ENCODE data around the gene WWOX. TPM values are rescaled to one million over a fixed set of nuclear protein-coding genes. Genes with fewer than 3 reads are reported as not detected.

WWOX gene
- total RNA-seq, 1 donor from 2014 or later: 18.6 TPM

DNA sequence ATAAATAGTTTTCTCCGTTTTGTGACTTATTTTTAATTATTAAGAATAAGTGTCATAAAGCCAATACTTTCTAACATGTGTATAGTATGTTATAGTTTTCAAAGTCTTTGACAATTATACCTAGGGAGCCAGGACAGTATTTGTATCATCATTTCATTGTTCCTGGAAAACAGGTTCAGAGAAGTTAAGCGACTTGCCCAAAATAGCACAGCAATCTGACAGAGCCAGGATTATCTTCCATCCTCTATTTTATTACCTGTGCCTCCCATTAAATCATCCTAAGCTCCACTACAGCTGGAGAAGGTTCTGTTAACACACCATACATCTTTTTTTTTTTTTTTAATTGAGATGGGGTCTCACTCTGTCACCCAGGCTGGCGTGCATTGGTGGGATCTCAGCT lies 782.7 kb downstream of the WWOX start:
- DNase-seq (ENCODE audit: low spot score): no peak
- Mint-ChIP-seq H3K27me3 (ENCODE audit: unreplicated experiment) (peaks cover 1% of the 10 kb centered on the region), H3K36me3 (ENCODE audit: low read depth, unreplicated experiment) (no peaks in the 10 kb centered on the region), H3K27ac (ENCODE audit: unreplicated experiment) (no peak overlapping the region), H3K4me1 (ENCODE audit: unreplicated experiment) (peaks cover 4% of the 10 kb centered on the region), H3K4me3 (ENCODE audit: unreplicated experiment) (no peak overlapping the region), H3K9me3 (ENCODE audit: unreplicated experiment) (no peaks in the 10 kb centered on the region)
- TF ChIP-seq, protein P1, sequence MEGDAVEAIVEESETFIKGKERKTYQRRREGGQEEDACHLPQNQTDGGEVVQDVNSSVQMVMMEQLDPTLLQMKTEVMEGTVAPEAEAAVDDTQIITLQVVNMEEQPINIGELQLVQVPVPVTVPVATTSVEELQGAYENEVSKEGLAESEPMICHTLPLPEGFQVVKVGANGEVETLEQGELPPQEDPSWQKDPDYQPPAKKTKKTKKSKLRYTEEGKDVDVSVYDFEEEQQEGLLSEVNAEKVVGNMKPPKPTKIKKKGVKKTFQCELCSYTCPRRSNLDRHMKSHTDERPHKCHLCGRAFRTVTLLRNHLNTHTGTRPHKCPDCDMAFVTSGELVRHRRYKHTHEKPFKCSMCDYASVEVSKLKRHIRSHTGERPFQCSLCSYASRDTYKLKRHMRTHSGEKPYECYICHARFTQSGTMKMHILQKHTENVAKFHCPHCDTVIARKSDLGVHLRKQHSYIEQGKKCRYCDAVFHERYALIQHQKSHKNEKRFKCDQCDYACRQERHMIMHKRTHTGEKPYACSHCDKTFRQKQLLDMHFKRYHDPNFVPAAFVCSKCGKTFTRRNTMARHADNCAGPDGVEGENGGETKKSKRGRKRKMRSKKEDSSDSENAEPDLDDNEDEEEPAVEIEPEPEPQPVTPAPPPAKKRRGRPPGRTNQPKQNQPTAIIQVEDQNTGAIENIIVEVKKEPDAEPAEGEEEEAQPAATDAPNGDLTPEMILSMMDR (IDR thresholded peaks at IDR 0.05; ENCODE audit: unreplicated experiment): no peak

DNA sequence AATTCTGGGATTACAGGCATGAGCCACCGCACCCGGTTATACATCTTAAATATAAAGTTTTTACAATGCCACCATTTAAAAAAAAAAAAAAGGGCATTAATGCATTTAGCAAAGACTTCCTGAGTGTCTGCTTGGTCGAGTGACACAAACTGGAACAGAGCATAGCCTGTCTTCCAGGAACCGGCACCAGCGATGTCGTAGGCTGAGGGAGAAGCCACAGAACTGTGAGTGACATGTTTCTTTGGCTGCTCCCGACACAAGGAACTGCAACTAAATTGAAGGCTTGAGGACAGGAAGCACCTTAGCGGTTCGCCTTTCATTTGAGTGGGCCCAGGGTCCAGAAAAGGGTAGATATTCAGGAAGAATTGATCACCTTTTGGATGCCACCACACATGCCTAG lies 783.3 kb downstream of the WWOX start:
- peaks cover 1% of the 10 kb centered on the region for H3K27me3 Mint-ChIP-seq (ENCODE audit: unreplicated experiment)
- TF ChIP-seq, protein P1 (IDR thresholded peaks at IDR 0.05; ENCODE audit: unreplicated experiment): no peak
- no peaks in the 10 kb centered on the region for H3K9me3 Mint-ChIP-seq (ENCODE audit: unreplicated experiment)
- DNase-seq (ENCODE audit: low spot score): no peak
- no peak overlapping the region for H3K27ac Mint-ChIP-seq (ENCODE audit: unreplicated experiment)
- no peaks in the 10 kb centered on the region for H3K36me3 Mint-ChIP-seq (ENCODE audit: low read depth, unreplicated experiment)
- no peaks in the 10 kb centered on the region for H3K4me1 Mint-ChIP-seq (ENCODE audit: unreplicated experiment)
- H3K4me3 Mint-ChIP-seq (ENCODE audit: unreplicated experiment): no peak overlapping the region

DNA sequence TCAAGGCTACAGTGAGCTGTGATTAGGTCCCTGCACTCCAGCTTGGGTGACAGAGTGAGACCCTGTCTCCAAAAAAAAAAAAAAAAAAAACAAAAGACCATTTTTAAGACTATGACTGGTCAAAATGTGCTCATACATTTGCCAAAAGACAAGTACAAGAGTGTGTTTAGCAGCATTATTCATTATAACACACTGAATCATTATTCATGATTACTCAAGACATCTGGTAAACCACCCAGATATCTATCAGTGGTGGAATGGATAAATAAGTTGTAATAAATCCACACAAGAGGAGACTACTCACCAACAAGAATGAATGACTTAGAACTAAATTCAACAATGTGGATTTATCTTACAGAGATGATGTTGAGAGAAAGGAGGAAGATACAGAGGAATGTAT lies 784.8 kb downstream of the WWOX start:
- Mint-ChIP-seq H3K4me1 (ENCODE audit: unreplicated experiment) (no peaks in the 10 kb centered on the region), H3K27ac (ENCODE audit: unreplicated experiment) (no peak overlapping the region), H3K4me3 (ENCODE audit: unreplicated experiment) (no peak overlapping the region), H3K9me3 (ENCODE audit: unreplicated experiment) (no peaks in the 10 kb centered on the region), H3K27me3 (ENCODE audit: unreplicated experiment) (no peaks in the 10 kb centered on the region), H3K36me3 (ENCODE audit: low read depth, unreplicated experiment) (no peaks in the 10 kb centered on the region)
- TF ChIP-seq, protein P1 (IDR thresholded peaks at IDR 0.05; ENCODE audit: unreplicated experiment): no peak
- no peak for DNase-seq (ENCODE audit: low spot score)

DNA sequence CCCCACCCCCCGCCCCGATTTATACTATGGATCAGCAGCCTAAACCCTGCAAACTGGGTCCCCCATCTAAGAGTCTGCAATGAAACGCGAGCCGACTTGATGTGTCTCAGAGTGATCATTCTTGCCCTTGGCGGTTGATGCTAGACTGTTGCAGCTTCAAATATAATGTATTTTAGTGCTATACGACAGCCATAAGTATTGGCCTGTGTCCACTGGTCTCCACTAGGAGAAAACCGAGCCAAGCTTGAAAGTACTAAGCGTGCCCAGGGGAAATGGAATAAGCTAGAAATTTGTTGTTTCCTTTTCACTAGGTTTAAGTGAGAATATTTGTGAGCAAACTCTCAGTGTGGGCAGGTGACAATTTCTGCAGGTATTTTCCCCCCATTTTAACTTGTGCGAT lies 789.9 kb downstream of the WWOX start:
- no peaks in the 10 kb centered on the region for H3K36me3 Mint-ChIP-seq (ENCODE audit: low read depth, unreplicated experiment)
- H3K27me3 Mint-ChIP-seq (ENCODE audit: unreplicated experiment): no peaks in the 10 kb centered on the region
- no peak overlapping the region for H3K27ac Mint-ChIP-seq (ENCODE audit: unreplicated experiment)
- H3K9me3 Mint-ChIP-seq (ENCODE audit: unreplicated experiment): no peaks in the 10 kb centered on the region
- no peaks in the 10 kb centered on the region for H3K4me1 Mint-ChIP-seq (ENCODE audit: unreplicated experiment)
- H3K4me3 Mint-ChIP-seq (ENCODE audit: unreplicated experiment): no peak overlapping the region
- no peak for DNase-seq (ENCODE audit: low spot score)
- TF ChIP-seq, protein P1 (IDR thresholded peaks at IDR 0.05; ENCODE audit: unreplicated experiment): no peak

DNA sequence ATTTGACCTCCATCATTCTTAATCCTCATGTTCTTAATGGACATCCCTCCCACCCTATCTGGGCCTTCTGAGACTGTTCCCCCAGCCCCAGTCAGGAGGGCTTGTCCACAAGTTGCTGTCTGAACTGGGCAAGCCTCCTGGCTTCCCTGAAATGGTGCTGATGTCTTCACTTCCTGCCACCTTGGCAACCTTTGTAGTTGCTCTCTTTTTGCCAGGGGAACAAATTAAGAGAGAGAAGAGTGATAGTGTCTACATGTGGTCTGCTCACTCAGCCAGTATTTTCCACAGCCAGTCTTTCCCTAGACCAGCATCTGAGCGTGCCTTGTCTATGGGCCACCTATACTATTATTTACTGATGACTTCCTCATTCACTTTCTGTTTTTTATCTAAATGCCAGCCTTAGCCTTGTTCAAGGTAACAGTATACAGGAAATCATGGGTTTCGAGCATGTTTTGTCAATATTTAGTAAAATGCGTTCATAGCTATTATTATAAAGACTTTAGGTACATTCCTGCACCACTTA lies 791.0 kb downstream of the WWOX start:
- no peak for DNase-seq (ENCODE audit: low spot score)
- H3K27me3 Mint-ChIP-seq (ENCODE audit: unreplicated experiment): no peaks in the 10 kb centered on the region
- no peak overlapping the region for H3K4me3 Mint-ChIP-seq (ENCODE audit: unreplicated experiment)
- H3K27ac Mint-ChIP-seq (ENCODE audit: unreplicated experiment): no peak overlapping the region
- no peaks in the 10 kb centered on the region for H3K4me1 Mint-ChIP-seq (ENCODE audit: unreplicated experiment)
- TF ChIP-seq, protein P1 (IDR thresholded peaks at IDR 0.05; ENCODE audit: unreplicated experiment): no peak
- H3K36me3 Mint-ChIP-seq (ENCODE audit: low read depth, unreplicated experiment): no peaks in the 10 kb centered on the region
- H3K9me3 Mint-ChIP-seq (ENCODE audit: unreplicated experiment): no peaks in the 10 kb centered on the region
